Upper lobe of left lung (tissue), 6 donors: ENCODE measurements around the gene PLSCR3. TPM values are rescaled to one million over a fixed set of nuclear protein-coding genes. Genes with fewer than 3 reads are reported as not detected.

ENCODE experiments used
- ATAC-seq, 2 donors: fragments of 200-7000 bp; cut with Tn5 transposase; one replicate each; pipeline ENCODE4 v1.9.1; 2022; ENCODE audit warnings: mild to moderate bottlenecking in 2 of 2, moderate library complexity in 2 of 2; ENCODE audit not compliant: low FRiP score in 2 of 2
- DNase-seq, 2 donors: peaks; one replicate each; pipeline ENCODE4 v3.0.0-alpha.2; 2019 to 2020
- H3K27ac ChIP-seq, 4 donors: fragments of 200-600 bp; sonication (generic); one replicate each; pipeline ENCODE4 v1.5.1; 2016 to 2019
- H3K27me3 ChIP-seq, 4 donors: fragments of 200-600 bp; sonication (generic); one replicate each; pipeline ENCODE4 v1.5.1; 2017 to 2019
- H3K36me3 ChIP-seq, 4 donors: fragments of 200-600 bp; sonication (generic); one replicate each; pipeline ENCODE4 v1.5.1; 2016 to 2019
- H3K4me1 ChIP-seq, 4 donors: fragments of 200-600 bp; sonication (generic); one replicate each; pipeline ENCODE4 v1.5.1; 2018 to 2019
- H3K4me3 ChIP-seq, 4 donors: fragments of 200-600 bp; sonication (generic); one replicate each; pipeline ENCODE4 v1.5.1; 2017 to 2019; ENCODE audit warnings: mild to moderate bottlenecking in 2 of 4, moderate library complexity in 1 of 4
- H3K9me3 ChIP-seq, 4 donors: fragments of 200-600 bp; sonication (generic); one replicate each; pipeline ENCODE4 v1.5.1; 2018 to 2019
- EP300 ChIP-seq, 4 donors: sonication (generic); formaldehyde crosslinking; IDR thresholded peaks; one replicate each; pipeline ENCODE4 v1.5.1; 2017; ENCODE audit warnings: antibody characterized with exemption in 4 of 4, control low read depth in 2 of 4
- POLR2A ChIP-seq, 4 donors: fragments of 450-650 bp; IDR thresholded peaks; one replicate each; pipeline ENCODE4 v1.5.1; 2016 to 2017; ENCODE audit warnings: antibody characterized with exemption in 4 of 4, mild to moderate bottlenecking in 2 of 4
- POLR2AphosphoS5 ChIP-seq, 2 donors: sonication (generic); formaldehyde crosslinking; IDR thresholded peaks; one replicate each; pipeline ENCODE4 v1.5.1; 2017; ENCODE audit warnings: antibody characterized with exemption in 2 of 2
- WGBS, 2 donors: methylation state at CpG; one replicate each; pipeline ENCODE4 v1.1.5; 2017 to 2018; 5-methylcytosine and 5-hydroxymethylcytosine counted together
- total RNA-seq, 6 donors: library from RNA; depleted of rRNA in 4 of 6; stranded (reverse); fragments of >200 nt in 4 of 6; gene quantifications; one replicate each; pipeline versions ENCODE4 v1.1.0 to v1.2.1, GENCODE V29; 2016 to 2021
- TF ChIP-seq, protein P1 (sequence below), 6 experiments: fragments of 450-650 bp in 4 of 6; fragments of 200-600 bp in 2 of 6; sonication (generic) in 2 of 6; IDR thresholded peaks; one replicate each; pipeline ENCODE4 v1.5.1; 2016 to 2019; ENCODE audit warnings: antibody characterized with exemption in 6 of 6
- donor health status: DM: no; HTN: no; CAD: no; lungs with moderate emphysema.
- donor health status: DM: no; HTN: yes; CAD: no; lungs with severe emphysema.

Gene PLSCR3
- total RNA-seq, 6 donors from 2014 or later = 20.6 to 64.5 (median 37.7) TPM

GRCh38 chr17:7352503-7352889 lies 41.8 kb downstream of the PLSCR3 start:
- Histone ChIP-seq H3K4me1 (peaks cover 36 to 60% (median 46%) of the 10 kb centered on the region in 4 donors), H3K9me3 (no peaks in the 10 kb centered on the region), H3K27me3 (no peaks in the 10 kb centered on the region), H3K27ac (peak overlapping the region; percentile 95 to 99 (median 96)), H3K36me3 (no peaks in the 10 kb centered on the region), H3K4me3 (peak overlapping the region; percentile 65 to 88 (median 68))
- TF ChIP-seq, protein P1, sequence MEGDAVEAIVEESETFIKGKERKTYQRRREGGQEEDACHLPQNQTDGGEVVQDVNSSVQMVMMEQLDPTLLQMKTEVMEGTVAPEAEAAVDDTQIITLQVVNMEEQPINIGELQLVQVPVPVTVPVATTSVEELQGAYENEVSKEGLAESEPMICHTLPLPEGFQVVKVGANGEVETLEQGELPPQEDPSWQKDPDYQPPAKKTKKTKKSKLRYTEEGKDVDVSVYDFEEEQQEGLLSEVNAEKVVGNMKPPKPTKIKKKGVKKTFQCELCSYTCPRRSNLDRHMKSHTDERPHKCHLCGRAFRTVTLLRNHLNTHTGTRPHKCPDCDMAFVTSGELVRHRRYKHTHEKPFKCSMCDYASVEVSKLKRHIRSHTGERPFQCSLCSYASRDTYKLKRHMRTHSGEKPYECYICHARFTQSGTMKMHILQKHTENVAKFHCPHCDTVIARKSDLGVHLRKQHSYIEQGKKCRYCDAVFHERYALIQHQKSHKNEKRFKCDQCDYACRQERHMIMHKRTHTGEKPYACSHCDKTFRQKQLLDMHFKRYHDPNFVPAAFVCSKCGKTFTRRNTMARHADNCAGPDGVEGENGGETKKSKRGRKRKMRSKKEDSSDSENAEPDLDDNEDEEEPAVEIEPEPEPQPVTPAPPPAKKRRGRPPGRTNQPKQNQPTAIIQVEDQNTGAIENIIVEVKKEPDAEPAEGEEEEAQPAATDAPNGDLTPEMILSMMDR (IDR thresholded peaks at IDR 0.05) = peak in 3 of 6 experiments; percentile 32 to 49 (median 32)
- no peak for TF ChIP-seq POLR2AphosphoS5 (IDR thresholded peaks at IDR 0.05)
- DNase-seq (no peak), ATAC-seq (no peak)
- WGBS, 2 donors = 20% methylated on average over 10 of the region's 10 CpGs

- peak within 1 kb of the TSS; percentile 65 to 88 (median 68) for H3K4me3 ChIP-seq
- peak; percentile 82 to 90 for ATAC-seq
Measured at GRCh38 chr17:7351665-7352502, 42.4 kb downstream of the PLSCR3 start, which contains the start of gene KCTD11. TSS of gene KCTD11 (plus strand) at chr17:7352162.

DNA sequence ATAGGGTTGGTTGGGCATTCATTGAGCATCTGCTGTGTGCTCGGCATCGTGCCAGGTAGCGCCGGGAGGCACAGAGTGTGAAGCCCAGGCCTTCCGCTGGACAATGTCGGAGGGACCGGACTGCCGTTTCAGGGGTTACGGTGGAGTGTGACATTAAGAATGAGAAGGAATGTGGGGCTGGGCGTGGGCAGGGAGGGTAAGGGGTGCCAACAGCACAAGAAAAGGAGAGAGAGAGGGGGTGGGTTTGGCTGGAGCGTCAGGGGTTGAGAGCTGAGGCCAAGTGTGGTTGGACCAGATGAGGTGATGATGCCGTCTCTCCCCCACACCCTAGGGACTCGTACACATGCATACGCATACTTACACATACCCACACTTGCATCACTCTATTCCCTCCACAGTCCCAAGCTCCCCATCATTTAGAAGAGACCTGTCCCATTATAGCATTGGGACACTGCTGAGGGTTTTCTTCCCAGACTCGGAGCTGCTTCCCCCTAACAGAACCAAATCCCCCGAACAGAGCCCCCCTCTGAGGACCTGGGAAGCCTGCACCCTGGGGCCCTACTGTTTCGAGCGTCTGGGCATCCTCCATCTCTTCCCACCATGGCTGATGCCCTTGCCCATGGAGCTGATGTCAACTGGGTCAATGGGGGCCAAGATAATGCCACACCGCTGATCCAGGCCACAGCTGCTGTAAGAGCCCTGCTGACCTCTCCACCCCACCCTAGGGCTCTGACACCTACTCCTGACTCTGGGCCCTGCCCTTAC lies 45.7 kb downstream of the PLSCR3 start:
- 73 to 75% methylated on average over 19 of the region's 19 CpGs for WGBS, 2 donors
- no peaks in the 10 kb centered on the region for H3K9me3 ChIP-seq
- H3K27me3 ChIP-seq = no peaks in the 10 kb centered on the region
- no peak for TF ChIP-seq POLR2A (IDR thresholded peaks at IDR 0.05)
- TF ChIP-seq EP300 (IDR thresholded peaks at IDR 0.05) = no peak
- no peak for TF ChIP-seq POLR2AphosphoS5 (IDR thresholded peaks at IDR 0.05)
- ATAC-seq (no peak), DNase-seq (no peak)
- peaks cover 0 to 3% (median 0%) of the 10 kb centered on the region in 4 donors for H3K36me3 ChIP-seq
- H3K27ac ChIP-seq = no peak overlapping the region
- no peak overlapping the region for H3K4me3 ChIP-seq
- H3K4me1 ChIP-seq = peaks cover 32 to 39% (median 36%) of the 10 kb centered on the region in 4 donors

More at GRCh38 chr17:7351665-7352502, 42.4 kb downstream of the PLSCR3 start, which contains the start of gene KCTD11:
- Histone ChIP-seq H3K4me1 (peaks cover 36 to 60% (median 46%) of the 10 kb centered on the region in 4 donors), H3K27ac (peak within 1 kb of the TSS; percentile 95 to 99 (median 96)), H3K9me3 (no peaks in the 10 kb centered on the region), H3K36me3 (peaks cover 0 to 3% (median 0%) of the 10 kb centered on the region in 4 donors), H3K27me3 (no peaks in the 10 kb centered on the region)
- DNase-seq = peak; percentile 93 to 99
- TF ChIP-seq POLR2AphosphoS5 (IDR thresholded peaks at IDR 0.05) = peak; percentile 61 to 87
- TF ChIP-seq EP300 (IDR thresholded peaks at IDR 0.05) = peak in 1 of 4 donors; percentile 14
- TF ChIP-seq, protein P1 (IDR thresholded peaks at IDR 0.05) = peak in 3 of 6 experiments; percentile 33 to 69 (median 62)
- TF ChIP-seq POLR2A (IDR thresholded peaks at IDR 0.05) = peak in 2 of 4 donors; percentile 13 to 81
- WGBS, 2 donors = 0% methylated on average over 3 to 5 of the region's 91 CpGs

GRCh38 chr17:7347630-7348477 lies 46.5 kb downstream of the PLSCR3 start:
- Histone ChIP-seq H3K36me3 (peaks cover 0 to 9% (median 0%) of the 10 kb centered on the region in 4 donors), H3K9me3 (no peaks in the 10 kb centered on the region), H3K27ac (no peak overlapping the region), H3K27me3 (no peaks in the 10 kb centered on the region), H3K4me3 (no peak overlapping the region), H3K4me1 (peaks cover 24 to 31% (median 29%) of the 10 kb centered on the region in 4 donors)
- 63 to 73% methylated on average over 10 to 19 of the region's 19 CpGs for WGBS, 2 donors
- TF ChIP-seq POLR2A (IDR thresholded peaks at IDR 0.05) (no peak), POLR2AphosphoS5 (IDR thresholded peaks at IDR 0.05) (no peak), EP300 (IDR thresholded peaks at IDR 0.05) (no peak)
- TF ChIP-seq, protein P1 (IDR thresholded peaks at IDR 0.05) = no peak
- ATAC-seq = no peak
- DNase-seq = peak in 1 of 2 donors; percentile 64
